Measurements from ENCODE around the gene TNNI3K. TPM values are rescaled to one million over a fixed set of nuclear protein-coding genes. Genes with fewer than 3 reads are reported as not detected.

The TNNI3K gene
- total RNA-seq, 1 donor from 2014 or later = 0.13 TPM

- no peak for DNase-seq (ENCODE audit: low read depth in 2 of 2)
Measured at GRCh38 chr1:74496669-74497068, 261.5 kb downstream of the TNNI3K start.

GRCh38 chr1:74498901-74499300 lies 263.7 kb downstream of the TNNI3K start:
- DNase-seq (ENCODE audit: low read depth in 2 of 2) = no peak

GRCh38 chr1:74502432-74502831 lies 267.2 kb downstream of the TNNI3K start:
- DNase-seq (ENCODE audit: low read depth in 2 of 2) = peak; percentile 31 to 41

- no peak for DNase-seq (ENCODE audit: low read depth in 2 of 2)
Measured at GRCh38 chr1:74502858-74503257, 267.7 kb downstream of the TNNI3K start.

GRCh38 chr1:74504125-74504932 lies 269.1 kb downstream of the TNNI3K start:
- DNase-seq (ENCODE audit: low read depth in 2 of 2) = peak; percentile 5 to 32

GRCh38 chr1:74504933-74505512 lies 269.8 kb downstream of the TNNI3K start:
- no peak for DNase-seq (ENCODE audit: low read depth in 2 of 2)

GRCh38 chr1:74505928-74506710 lies 270.9 kb downstream of the TNNI3K start:
- no peak for DNase-seq (ENCODE audit: low read depth in 2 of 2)

GRCh38 chr1:74508449-74508848 lies 273.3 kb downstream of the TNNI3K start:
- no peak for DNase-seq (ENCODE audit: low read depth in 2 of 2)

- DNase-seq (ENCODE audit: low read depth in 2 of 2) = no peak
Measured at GRCh38 chr1:74512170-74512915, 277.2 kb downstream of the TNNI3K start, which contains the start of gene LRRC53. TSS of gene LRRC53 (minus strand) at chr1:74512611. CDS start at chr1:74483349, 29,262 bp downstream.

- no peak for DNase-seq (ENCODE audit: low read depth in 2 of 2)
Measured at GRCh38 chr1:74513411-74514300, 278.5 kb downstream of the TNNI3K start.

GRCh38 chr1:74517599-74518051 lies 282.4 kb downstream of the TNNI3K start:
- no peak for DNase-seq (ENCODE audit: low read depth in 2 of 2)

GRCh38 chr1:74522148-74522547 lies 287.0 kb downstream of the TNNI3K start:
- no peak for DNase-seq (ENCODE audit: low read depth in 2 of 2)

- no peak for DNase-seq (ENCODE audit: low read depth in 2 of 2)
Measured at GRCh38 chr1:74523873-74524480, 288.8 kb downstream of the TNNI3K start.

GRCh38 chr1:74526708-74527107 lies 291.5 kb downstream of the TNNI3K start:
- DNase-seq (ENCODE audit: low read depth in 2 of 2) = no peak

- DNase-seq (ENCODE audit: low read depth in 2 of 2) = no peak
Measured at GRCh38 chr1:74528123-74528522, 292.9 kb downstream of the TNNI3K start.

GRCh38 chr1:74530892-74531291 lies 295.7 kb downstream of the TNNI3K start:
- no peak for DNase-seq (ENCODE audit: low read depth in 2 of 2)

- no peak for DNase-seq (ENCODE audit: low read depth in 2 of 2)
Measured at GRCh38 chr1:74531796-74532195, 296.6 kb downstream of the TNNI3K start.

- DNase-seq (ENCODE audit: low read depth in 2 of 2) = no peak
Measured at GRCh38 chr1:74534241-74534640, 299.1 kb downstream of the TNNI3K start.

- no peak for DNase-seq (ENCODE audit: low read depth in 2 of 2)
Measured at GRCh38 chr1:74545821-74546220, 310.6 kb downstream of the TNNI3K start.
